GM21737 (cell line): ENCODE measurements around the gene MOB1B.
"Not testable (repeated sequence)": the region's sequence is repeated elsewhere in the genome, so short reads cannot be mapped to it uniquely, and the experiment has no call there.

Source experiments
- ATAC-seq: cut with Tn5 transposase; IDR thresholded peaks from one replicate; pipeline ENCODE4 v1.9.1; 2021; ENCODE audit warnings: mild to moderate bottlenecking, moderate library complexity; ENCODE audit not compliant: unreplicated experiment

The MOB1B gene

DNA sequence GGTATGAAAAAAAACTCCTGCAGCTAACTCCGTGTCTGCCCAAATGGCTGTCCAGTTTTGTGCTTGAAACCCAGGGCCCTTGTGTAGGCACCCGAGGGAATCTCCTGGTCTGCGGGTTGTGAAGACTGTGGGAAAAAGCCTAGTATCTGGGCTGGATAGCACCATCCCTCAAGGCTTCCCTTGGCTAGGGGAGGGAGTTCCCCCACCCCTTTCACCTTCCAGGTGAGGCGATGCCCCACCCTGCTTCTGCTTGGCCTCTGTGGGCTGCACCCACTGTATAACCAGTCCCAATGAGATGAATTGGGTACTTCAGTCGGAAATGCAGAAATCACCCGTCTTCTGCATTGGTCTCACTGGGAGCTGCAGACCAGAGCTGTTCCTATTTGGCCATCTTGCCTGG is 102.9 kb downstream of the MOB1B start:
- not testable (repeated sequence) for ATAC-seq

DNA sequence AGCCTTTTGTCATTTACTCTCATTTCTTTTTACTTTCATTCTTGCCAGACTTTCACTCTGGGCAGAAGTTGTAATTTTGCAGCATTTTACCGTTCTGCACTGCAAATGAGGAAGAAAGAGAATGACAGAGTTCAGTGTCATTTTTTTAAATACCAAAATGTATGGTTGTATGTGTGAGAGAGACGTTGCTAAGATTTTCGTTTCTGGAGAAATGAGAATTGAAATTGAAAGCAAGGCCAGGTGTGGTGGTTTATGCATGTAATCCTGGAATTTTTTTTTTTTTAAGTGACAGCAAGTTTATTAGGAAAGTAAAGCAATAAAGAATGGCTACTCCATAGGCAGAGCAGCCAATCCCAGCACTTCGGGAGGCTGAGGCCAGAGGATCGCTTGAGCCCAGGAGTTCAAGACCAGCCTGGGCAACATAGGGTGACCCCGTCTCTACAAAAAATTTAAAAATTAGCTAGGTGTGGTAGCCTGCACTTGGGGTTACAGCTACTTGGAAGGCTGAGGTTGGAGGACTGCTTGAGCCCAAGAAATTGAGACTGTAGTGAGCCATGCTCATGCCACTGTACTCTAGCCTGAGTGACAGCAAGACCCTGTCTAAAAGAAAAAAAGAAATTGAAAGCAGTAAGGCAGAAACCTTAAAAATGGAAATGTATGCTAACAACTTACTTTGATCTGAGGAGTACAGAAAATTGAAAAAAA is 104.2 kb downstream of the MOB1B start:
- ATAC-seq = peak; percentile 85

DNA sequence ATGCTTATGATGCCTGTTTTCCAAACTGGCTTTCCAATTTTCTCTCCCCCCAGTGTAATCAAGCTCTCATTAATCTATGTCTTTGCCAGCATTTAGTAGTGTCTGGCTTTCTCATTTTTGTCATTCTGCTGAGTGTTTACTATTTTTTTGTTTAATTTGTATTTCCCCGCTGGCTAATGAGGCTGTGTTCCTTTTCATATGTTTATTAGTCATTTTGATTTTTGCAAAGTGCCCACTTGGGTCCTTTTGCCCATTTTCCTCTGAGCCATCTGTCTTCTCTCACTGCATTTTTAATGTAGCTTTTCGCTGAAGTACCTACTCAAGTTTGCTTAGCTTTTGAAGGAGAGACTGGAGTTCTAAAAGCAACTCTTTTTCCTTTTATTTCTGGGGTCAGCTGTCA is 106.0 kb downstream of the MOB1B start:
- no peak for ATAC-seq

- ATAC-seq = no peak
Observed at GRCh38 chr4:71009086-71009485, 106.9 kb downstream of the MOB1B start.

DNA sequence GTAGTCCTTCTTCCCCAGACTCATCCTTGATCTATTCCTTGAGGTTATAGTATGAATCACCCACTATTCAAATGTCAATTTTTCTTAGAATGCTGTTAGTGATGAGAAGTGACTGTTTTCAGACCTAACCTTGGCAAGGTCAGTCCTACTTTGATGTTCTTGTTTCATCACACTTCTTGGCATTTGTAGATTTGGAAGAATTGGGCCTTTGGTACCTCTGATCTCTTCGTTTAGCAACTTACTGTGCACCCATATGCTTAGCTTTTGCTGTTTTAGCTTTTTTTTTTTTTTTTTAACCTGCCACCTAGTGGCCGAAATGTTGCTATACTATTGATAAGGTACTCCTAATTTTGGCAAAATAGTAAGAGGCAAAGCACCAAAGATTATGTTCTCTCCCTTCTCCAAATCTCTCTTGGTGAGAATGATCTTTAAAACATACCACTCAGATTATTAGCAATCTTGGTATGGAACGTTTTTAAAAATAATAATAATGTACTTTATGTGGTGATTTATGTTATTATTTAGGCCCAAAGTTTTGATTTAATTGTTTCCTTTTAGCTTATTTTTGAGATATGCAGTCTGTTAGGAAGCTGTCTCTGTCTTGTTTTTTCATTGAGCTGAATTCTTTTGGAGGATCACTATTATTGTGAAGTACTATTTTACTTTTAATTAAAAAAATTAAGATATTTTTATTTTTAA is 107.9 kb downstream of the MOB1B start:
- no peak for ATAC-seq

DNA sequence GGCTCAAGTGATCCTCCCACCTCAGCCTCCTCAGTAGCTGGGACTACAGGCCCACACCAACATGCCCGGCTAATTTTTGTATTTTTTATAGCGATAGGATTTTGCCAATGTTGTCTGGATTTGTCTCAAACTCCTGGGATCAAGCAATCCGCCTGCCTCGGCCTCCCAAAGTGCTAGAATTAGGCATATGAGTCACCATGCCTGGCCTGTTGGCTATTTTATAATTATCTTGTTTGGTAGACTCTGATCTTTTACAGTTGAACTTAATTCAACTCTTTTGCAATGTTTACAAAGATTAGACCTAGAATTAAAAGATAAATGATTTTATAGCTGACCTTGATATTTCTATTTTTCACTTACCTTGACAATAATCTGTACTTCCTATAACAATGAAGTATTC is 109.3 kb downstream of the MOB1B start:
- ATAC-seq = no peak

DNA sequence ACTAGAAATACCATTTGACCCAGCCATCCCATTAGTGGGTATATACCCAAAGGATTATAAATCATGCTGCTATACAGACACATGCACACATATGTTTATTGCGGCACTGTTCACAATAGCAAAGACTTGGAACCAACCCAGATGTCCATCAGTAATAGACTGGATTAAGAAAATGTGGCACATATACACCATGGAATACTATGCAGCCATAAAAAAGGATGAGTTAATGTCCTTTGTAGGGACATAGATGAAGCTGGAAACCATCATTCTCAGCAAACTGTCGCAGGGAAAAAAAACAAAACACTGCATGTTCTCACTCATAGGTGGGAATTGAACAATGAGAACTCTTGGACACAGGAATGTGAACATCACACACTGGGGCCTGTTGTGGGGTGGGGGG is 115.2 kb downstream of the MOB1B start:
- not testable (repeated sequence) for ATAC-seq

DNA sequence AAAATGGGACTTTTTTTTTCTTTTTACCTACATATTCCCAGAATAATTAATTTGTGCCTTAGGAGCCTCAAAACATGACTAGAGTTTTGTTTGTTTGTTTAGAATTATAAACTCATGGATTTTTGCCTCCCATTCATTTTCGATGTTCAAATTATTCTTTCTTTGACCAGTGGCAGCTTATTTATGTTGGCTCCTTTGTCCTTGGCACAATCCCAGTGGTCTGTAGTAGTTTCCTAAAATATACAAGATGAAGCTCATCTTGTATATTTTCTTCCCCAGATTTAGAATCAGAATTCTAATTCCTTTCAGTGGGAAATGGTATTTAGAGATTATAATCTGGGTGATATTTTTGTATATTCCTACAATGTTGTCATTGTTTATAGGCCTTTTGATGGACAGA is 118.4 kb downstream of the MOB1B start:
- ATAC-seq = no peak

DNA sequence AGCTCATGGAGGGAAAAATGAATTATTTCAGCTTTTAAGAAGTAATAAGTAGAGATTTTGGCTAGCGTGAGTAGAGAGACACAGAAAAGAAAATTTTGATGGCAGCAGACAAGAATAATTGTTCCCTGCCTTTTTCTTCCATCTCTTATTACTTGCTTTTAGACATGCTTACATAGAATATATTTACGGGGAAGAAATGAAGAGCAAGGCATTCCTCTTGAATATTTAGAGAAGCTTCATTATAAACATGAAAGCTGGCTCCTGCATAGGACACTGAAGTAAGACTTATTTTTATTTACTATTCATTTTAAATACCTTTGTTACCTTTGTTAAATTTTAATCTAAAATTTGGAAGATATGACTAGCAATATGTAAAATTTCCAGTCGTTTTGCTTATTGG is 123.5 kb downstream of the MOB1B start:
- no peak for ATAC-seq

DNA sequence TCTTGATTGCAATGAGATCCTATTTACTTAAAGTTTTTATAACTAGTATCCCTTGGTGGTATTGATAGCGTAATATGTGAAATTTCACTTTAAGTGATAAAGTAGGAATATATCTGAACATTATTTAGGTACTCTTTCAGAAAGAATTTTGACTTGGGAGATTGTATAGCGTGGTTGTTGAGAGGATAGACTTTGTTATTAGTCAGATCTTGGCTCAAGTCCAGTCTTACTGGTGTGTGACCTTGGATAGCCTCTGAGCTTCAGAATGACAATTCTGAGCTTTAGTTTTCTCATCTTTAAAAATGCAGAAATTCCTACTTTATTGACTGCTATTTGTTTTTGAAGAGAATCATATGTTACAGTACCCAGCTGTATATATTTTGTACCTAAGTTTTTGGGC is 123.9 kb downstream of the MOB1B start:
- ATAC-seq = no peak

- no peak for ATAC-seq
Observed at GRCh38 chr4:71027611-71028010, 125.4 kb downstream of the MOB1B start.

- ATAC-seq = no peak
Observed at GRCh38 chr4:71029504-71029903, 127.3 kb downstream of the MOB1B start.

DNA sequence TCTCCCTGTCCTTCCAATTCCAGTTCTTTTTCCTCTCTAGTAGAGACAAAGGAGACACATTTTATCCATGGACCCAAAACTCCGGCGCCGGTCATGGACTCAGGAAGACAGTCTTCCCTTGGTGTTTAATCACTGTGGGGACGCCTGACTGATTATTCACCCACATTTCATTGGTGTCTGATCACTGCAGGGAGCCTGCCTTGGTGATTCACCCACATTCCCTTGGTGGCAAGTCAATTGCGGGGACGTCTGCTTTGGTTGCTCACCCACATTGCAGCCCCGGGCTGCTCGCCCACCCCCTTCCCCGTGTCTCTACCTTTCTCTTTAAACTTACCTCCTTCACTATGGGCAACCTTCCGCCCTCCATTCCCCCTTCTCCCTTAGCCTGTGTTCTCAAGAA is 129.9 kb downstream of the MOB1B start:
- ATAC-seq = not testable (repeated sequence)
